PC-9 (cell line): ENCODE measurements around the gene PXN. TPM values are rescaled to one million over a fixed set of nuclear protein-coding genes. Genes with fewer than 3 reads are reported as not detected.

ENCODE experiments used
- BruUV-seq: library from RNA; stranded (reverse); fragments of 400-500 nt; replicated peaks from 2 replicates; lab custom pipeline; 2021; lab: Mats Ljungman, UMichigan
- CTCF ChIA-PET: fragments of 300-600 bp; sonication (Branson Sonifier 250); formaldehyde crosslinking; loops from one replicate; lab custom pipeline; 2022; ENCODE audit warnings: antibody characterized with exemption; lab: Charles Lee
- POLR2A ChIA-PET: fragments of 300-600 bp; sonication (Branson Sonifier 250); formaldehyde crosslinking; loops from one replicate; lab custom pipeline; 2022; ENCODE audit warnings: antibody characterized with exemption; ENCODE audit not compliant: unreplicated experiment; lab: Charles Lee
- DNase-seq, 2 experiments: peaks; one replicate each; pipeline versions ENCODE4 v3.0.0 to v3.0.0-alpha.2; 2015 to 2022; ENCODE audit warnings: mixed read lengths in 1 of 2
- H2AFZ ChIP-seq: fragments of 200-600 bp; sonication (generic); 2 replicates; pipeline ENCODE4 v1.8.1; 2017; ENCODE audit warnings: antibody characterized with exemption
- H3F3A ChIP-seq: fragments of 200-600 bp; sonication (generic); 2 replicates; pipeline ENCODE4 v1.8.1; 2017; ENCODE audit warnings: antibody characterized with exemption, mild to moderate bottlenecking, low read depth; ENCODE audit not compliant: insufficient read depth
- H3K27ac ChIP-seq: fragments of 200-600 bp; sonication (generic); 2 replicates; pipeline ENCODE4 v1.6.1; 2016; ENCODE audit warnings: mixed run types
- H3K27me3 ChIP-seq: fragments of 200-600 bp; sonication (generic); 2 replicates; pipeline ENCODE4 v1.6.1; 2016; ENCODE audit warnings: low read depth, mixed run types; ENCODE audit not compliant: insufficient read depth
- H3K36me3 ChIP-seq: fragments of 200-600 bp; sonication (generic); 2 replicates; pipeline ENCODE4 v1.6.1; 2016; ENCODE audit warnings: low read depth, mixed run types
- H3K4me1 ChIP-seq: fragments of 200-600 bp; sonication (generic); replicated peaks from 2 replicates; pipeline ENCODE4 v1.6.1; 2016; ENCODE audit warnings: mixed run types; ENCODE audit not compliant: insufficient read depth
- H3K4me2 ChIP-seq: fragments of 200-600 bp; sonication (generic); 2 replicates; pipeline ENCODE4 v1.6.1; 2017; ENCODE audit warnings: mixed run types
- H3K4me3 ChIP-seq: fragments of 200-600 bp; sonication (generic); 2 replicates; pipeline ENCODE4 v1.6.1; 2016; ENCODE audit warnings: mixed run types
- H3K79me2 ChIP-seq: fragments of 200-600 bp; sonication (generic); 2 replicates; pipeline ENCODE4 v1.6.1; 2017; ENCODE audit warnings: low read depth, mixed run types
- H3K9me2 ChIP-seq: fragments of 200-600 bp; sonication (generic); 2 replicates; pipeline ENCODE4 v1.8.1; 2017; ENCODE audit warnings: mild to moderate bottlenecking; ENCODE audit not compliant: insufficient read depth
- H3K9me3 ChIP-seq: fragments of 200-600 bp; sonication (generic); 2 replicates; pipeline ENCODE4 v1.8.1; 2016; ENCODE audit warnings: low read depth; ENCODE audit not compliant: insufficient read depth
- H4K20me1 ChIP-seq: fragments of 200-600 bp; sonication (generic); 2 replicates; pipeline ENCODE4 v1.8.1; 2017; ENCODE audit not compliant: insufficient read depth
- CTCF ChIP-seq: fragments of 200-600 bp; sonication (generic); conservative IDR thresholded peaks from 2 replicates; pipeline ENCODE4 v1.6.1; 2017; ENCODE audit warnings: mixed run types, antibody characterized with exemption, mild to moderate bottlenecking, moderate library complexity
- EZH2 ChIP-seq: fragments of 200-600 bp; sonication (generic); IDR thresholded peaks from 2 replicates; pipeline ENCODE4 v1.8.0; 2017; ENCODE audit warnings: antibody characterized with exemption, low read depth
- intact Hi-C: fragments of 100-400 bp; cut with micrococcal nuclease; formaldehyde crosslinking; loops from one replicate; pipeline ENCODE4 v1.10.0; 2022; ENCODE audit not compliant: unreplicated experiment
- total RNA-seq: library from RNA; stranded (reverse); gene quantifications from 2 replicates; pipeline ENCODE4 v1.2.3, GENCODE V29; 2021

The PXN gene
- total RNA-seq, 1 experiment from 2014 or later, result 218 TPM

- no peak for TF ChIP-seq EZH2
- no peak for TF ChIP-seq CTCF
- POLR2A ChIA-PET, result no interaction called here
- Histone ChIP-seq H3K4me1 (no peaks in the 10 kb centered on the region), H3K36me3 (no peaks in the 10 kb centered on the region), H2AFZ (no peak overlapping the region), H3K9me3 (no peaks in the 10 kb centered on the region), H3K4me3 (no peak overlapping the region), H4K20me1 (no peaks in the 10 kb centered on the region), H3K27me3 (no peaks in the 10 kb centered on the region), H3K9me2 (no peaks in the 10 kb centered on the region), H3F3A (no peaks in the 10 kb centered on the region; the same call in 1 of the 2 replicates), H3K4me2 (no peak overlapping the region), H3K79me2 (no peaks in the 10 kb centered on the region), H3K27ac (no peak overlapping the region)
- DNase-seq, result no peak
- CTCF ChIA-PET, result no interaction called here
- intact Hi-C loops, result no loop called here
- BruUV-seq, result no TSS peak
Observed at GRCh38 chr12:120218680-120219606, 46.6 kb downstream of the PXN start.

DNA sequence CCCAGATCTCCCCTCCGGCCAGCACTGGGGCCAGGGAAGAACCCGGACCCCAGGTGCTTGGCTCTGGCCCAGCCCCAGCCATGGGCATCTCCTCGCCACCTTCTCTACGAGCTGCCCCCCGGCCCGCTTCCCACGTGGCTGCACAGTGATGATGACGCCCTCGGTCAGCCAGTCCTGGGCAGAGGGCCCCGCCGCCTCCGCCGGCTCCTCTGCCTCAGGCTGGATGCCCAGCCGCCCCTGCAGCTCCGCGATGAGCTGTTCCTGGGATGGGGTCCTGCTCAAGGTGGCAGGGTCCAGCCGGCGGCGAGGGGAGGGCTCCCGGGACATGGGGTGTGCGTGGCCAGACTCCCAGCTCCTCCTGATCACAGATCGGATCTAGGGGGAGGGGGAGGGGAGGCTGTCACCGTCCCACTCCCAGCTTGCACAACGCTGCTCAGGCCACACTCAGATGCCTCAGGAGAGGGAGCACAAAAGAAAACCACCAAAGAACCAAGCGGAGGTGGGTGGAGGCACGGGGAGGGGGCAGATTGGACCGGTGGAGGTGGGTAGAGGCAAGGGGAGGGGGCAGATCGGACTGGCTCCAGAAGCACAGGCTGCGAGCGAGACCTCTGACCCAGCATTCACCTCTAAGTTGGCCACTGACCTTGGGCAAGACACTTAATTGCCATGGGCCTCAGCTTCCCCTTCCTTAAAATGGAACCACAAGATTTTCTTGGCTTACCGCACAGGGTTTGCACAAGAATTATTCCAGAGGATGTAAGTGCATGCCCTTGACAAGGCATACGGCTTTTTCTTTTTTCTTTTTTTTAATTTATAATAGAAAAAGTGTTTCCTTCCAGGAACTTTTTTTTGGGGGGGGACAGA, 48.6 kb downstream of the PXN start:
- Histone ChIP-seq H4K20me1 (no peaks in the 10 kb centered on the region), H3K4me3 (no peak overlapping the region), H3K27me3 (no peaks in the 10 kb centered on the region), H3K4me2 (no peak overlapping the region), H3K27ac (no peak overlapping the region), H3K4me1 (no peaks in the 10 kb centered on the region), H2AFZ (no peak overlapping the region), H3K79me2 (no peaks in the 10 kb centered on the region), H3K9me2 (no peaks in the 10 kb centered on the region), H3F3A (no peaks in the 10 kb centered on the region; the same call in 1 of the 2 replicates), H3K9me3 (no peaks in the 10 kb centered on the region), H3K36me3 (no peaks in the 10 kb centered on the region)
- POLR2A ChIA-PET, result no interaction called here
- intact Hi-C loops, result no loop called here
- BruUV-seq, result no TSS peak
- DNase-seq, result no peak
- TF ChIP-seq CTCF (no peak), EZH2 (no peak)
- CTCF ChIA-PET, result no interaction called here
